Kidney (tissue), 14 donors: ENCODE data around the gene FANCC. TPM values are rescaled to one million over a fixed set of nuclear protein-coding genes. Genes with fewer than 3 reads are reported as not detected.

Experiments used
- DNase-seq, 5 donors: peaks; one replicate each; pipeline ENCODE4 v3.0.0-alpha.2; 2013 to 2020
- FAIRE-seq: peaks from 2 replicates; lab custom pipeline; 2012; peaks lifted over from hg19 to GRCh38; lab: Jason Lieb, UNC
- H3K27ac ChIP-seq, 2 donors: one replicate each; pipeline ENCODE4 v1.7.0; 2013; ENCODE audit warnings: low read depth in 2 of 2, low read length in 2 of 2, inconsistent platforms in 1 of 2
- H3K27me3 ChIP-seq: one replicate; pipeline ENCODE4 v1.7.1; 2013; ENCODE audit warnings: low read length, inconsistent platforms; ENCODE audit not compliant: control insufficient read depth, insufficient read depth
- H3K36me3 ChIP-seq, 3 donors: one replicate each; pipeline versions ENCODE4 v1.7.0 to v1.7.1; 2013; ENCODE audit warnings: low read length in 3 of 3, control low read depth in 1 of 3, inconsistent platforms in 1 of 3; ENCODE audit not compliant: insufficient read depth in 3 of 3, control insufficient read depth in 2 of 3
- H3K4me1 ChIP-seq, 3 donors: one replicate each; pipeline versions ENCODE4 v1.7.0 to v1.7.1; 2013; ENCODE audit warnings: low read length in 3 of 3, inconsistent platforms in 1 of 3, low read depth in 1 of 3; ENCODE audit not compliant: control insufficient read depth in 2 of 3, insufficient read depth in 2 of 3
- H3K4me3 ChIP-seq, 3 donors: one replicate each; pipeline versions ENCODE4 v1.7.0 to v1.8.1; 2013; ENCODE audit warnings: low read length in 3 of 3, control low read depth in 1 of 3, inconsistent platforms in 1 of 3
- H3K9ac ChIP-seq, 3 donors: one replicate each; pipeline versions ENCODE4 v1.7.0 to v1.7.1; 2013; ENCODE audit warnings: low read length in 3 of 3, control low read depth in 1 of 3, inconsistent platforms in 1 of 3
- H3K9me3 ChIP-seq, 3 donors: one replicate each; pipeline versions ENCODE4 v1.7.0 to v1.7.1; 2013; ENCODE audit warnings: low read length in 3 of 3, control low read depth in 1 of 3, inconsistent platforms in 1 of 3; ENCODE audit not compliant: control insufficient read depth in 2 of 3, insufficient read depth in 1 of 3
- intact Hi-C: fragments of 100-400 bp; cut with DNase I; formaldehyde crosslinking; loops from one replicate; pipeline ENCODE4 v1.11.1; 2022
- polyA plus RNA-seq: library from polyadenylated mRNA; stranded (reverse); fragments of 350-450 nt; fragmentation: Illumina TruSeq; extraction: RNeasy Lipid Tissue Mini Kit (QIAGEN cat#74804); gene quantifications from one replicate; pipeline ENCODE4 v1.2.3, GENCODE V29; 2014; ENCODE audit warnings: low read depth, low replicate concordance; ENCODE audit not compliant: insufficient read depth
- total RNA-seq: library from RNA; stranded (reverse); fragmentation: NEBNext Ultra II Directional; extraction: Animal tissue kit (Norgen Biotek cat#: 25700); gene quantifications from one replicate; pipeline ENCODE4 v1.2.1, GENCODE V29; 2021
- TF ChIP-seq, protein P1 (sequence below): IDR thresholded peaks from 3 replicates; pipeline ENCODE4 v1.5.1; 2012; ENCODE audit warnings: mild to moderate bottlenecking, moderate library complexity, borderline replicate concordance; ENCODE audit not compliant: insufficient read depth; ENCODE audit errors: extremely low read depth
- donor health status: control.
- donor health status: control.
- donor health status: control.
- donor health status: control.
- donor health status: control.
- donor health status: DM: yes; HTN: yes; CAD: no.
- donor health status: Normal renal cell carcinoma (clear cell type).

FANCC gene
- total and polyA plus RNA-seq, 2 donors from 2014 or later = 7.5 to 10.8 TPM

DNA sequence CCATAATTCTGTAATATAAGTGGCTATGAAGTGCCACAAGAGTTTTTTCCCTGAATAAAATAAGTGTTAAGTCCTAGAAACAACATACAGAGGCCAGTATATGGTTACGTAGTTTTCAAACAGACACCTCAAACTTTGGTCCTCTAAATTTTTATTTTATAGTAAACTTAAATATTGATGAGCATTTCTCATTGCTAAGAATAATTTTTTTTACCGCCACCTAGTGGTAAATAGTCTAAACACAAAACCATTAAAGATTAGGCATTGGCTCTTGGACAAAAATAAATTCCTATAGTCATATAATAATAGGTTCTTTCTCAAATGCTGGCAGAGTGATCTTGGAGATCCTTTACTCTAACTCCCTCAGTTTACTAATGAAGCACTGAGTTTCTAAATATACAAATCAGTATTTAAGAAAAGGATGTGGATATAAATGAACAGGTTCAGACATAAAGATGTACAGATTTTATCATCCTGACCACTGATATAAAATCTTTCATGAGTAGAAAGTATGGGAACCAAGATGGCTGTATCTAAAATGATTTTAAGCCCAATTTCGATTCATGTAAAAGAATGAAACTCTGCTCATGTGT, 136.2 kb downstream of the FANCC start:
- Histone ChIP-seq H3K27ac (no peak overlapping the region), H3K36me3 (no peaks in the 10 kb centered on the region), H3K27me3 (no peaks in the 10 kb centered on the region), H3K4me1 (no peaks in the 10 kb centered on the region), H3K4me3 (no peak overlapping the region), H3K9me3 (no peaks in the 10 kb centered on the region), H3K9ac (no peak overlapping the region)
- intact Hi-C loops = no loop called here
- TF ChIP-seq, protein P1, sequence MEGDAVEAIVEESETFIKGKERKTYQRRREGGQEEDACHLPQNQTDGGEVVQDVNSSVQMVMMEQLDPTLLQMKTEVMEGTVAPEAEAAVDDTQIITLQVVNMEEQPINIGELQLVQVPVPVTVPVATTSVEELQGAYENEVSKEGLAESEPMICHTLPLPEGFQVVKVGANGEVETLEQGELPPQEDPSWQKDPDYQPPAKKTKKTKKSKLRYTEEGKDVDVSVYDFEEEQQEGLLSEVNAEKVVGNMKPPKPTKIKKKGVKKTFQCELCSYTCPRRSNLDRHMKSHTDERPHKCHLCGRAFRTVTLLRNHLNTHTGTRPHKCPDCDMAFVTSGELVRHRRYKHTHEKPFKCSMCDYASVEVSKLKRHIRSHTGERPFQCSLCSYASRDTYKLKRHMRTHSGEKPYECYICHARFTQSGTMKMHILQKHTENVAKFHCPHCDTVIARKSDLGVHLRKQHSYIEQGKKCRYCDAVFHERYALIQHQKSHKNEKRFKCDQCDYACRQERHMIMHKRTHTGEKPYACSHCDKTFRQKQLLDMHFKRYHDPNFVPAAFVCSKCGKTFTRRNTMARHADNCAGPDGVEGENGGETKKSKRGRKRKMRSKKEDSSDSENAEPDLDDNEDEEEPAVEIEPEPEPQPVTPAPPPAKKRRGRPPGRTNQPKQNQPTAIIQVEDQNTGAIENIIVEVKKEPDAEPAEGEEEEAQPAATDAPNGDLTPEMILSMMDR = no peak
- no peak for FAIRE-seq
- no peak for DNase-seq

DNA sequence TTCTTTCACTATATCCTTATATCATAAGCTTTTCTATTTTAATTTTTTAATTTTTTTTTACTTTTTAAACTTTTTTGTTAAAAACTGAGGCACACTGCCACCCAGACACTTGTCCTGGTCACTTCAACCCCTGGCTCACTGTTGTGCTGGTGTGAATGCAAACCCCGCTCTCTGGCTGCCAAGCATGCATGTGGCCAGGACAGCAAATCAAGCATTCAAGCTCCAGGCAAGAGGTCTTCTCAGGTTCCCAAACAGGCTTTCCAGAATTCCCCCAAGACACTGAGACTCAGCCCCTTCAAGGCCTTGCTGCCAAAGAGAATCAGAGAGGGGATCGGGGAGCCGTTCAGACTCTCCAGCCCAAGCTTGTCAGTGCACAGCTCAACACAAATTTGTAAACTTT, 139.9 kb downstream of the FANCC start:
- Histone ChIP-seq H3K4me3 (no peak overlapping the region), H3K9me3 (no peaks in the 10 kb centered on the region), H3K9ac (no peak overlapping the region), H3K27me3 (no peaks in the 10 kb centered on the region), H3K4me1 (no peaks in the 10 kb centered on the region), H3K36me3 (no peaks in the 10 kb centered on the region), H3K27ac (no peak overlapping the region)
- FAIRE-seq = no peak
- DNase-seq = no peak
- intact Hi-C loops = no loop called here
- TF ChIP-seq, protein P1 = no peak

DNA sequence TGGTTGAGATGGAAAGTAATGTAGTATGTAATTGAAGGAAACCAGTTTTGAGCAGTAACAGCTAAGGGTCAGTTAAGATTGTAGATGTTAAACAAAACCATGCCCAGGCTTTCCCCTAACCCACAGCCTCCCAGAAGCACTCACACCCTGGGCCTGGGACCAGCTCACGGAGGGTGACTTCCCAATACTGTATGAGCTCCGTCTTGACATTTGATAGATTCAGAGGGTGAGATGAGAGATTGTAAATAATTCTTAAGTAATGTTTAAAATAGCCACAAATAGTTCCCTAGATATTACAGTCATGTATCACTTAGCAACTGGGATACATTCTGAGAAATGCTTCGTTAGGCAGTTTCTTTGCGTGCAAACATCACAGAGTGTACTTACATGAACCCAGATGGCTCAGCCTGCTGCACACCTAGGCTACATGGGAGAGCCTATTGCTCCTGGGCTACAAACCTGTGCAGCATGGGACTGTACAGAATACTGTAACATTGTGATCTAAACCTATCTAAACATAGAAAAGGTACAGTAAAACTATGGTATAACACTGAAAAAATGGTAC, 140.7 kb downstream of the FANCC start:
- intact Hi-C loops = no loop called here
- Histone ChIP-seq H3K27me3 (no peaks in the 10 kb centered on the region), H3K9me3 (no peaks in the 10 kb centered on the region), H3K4me3 (no peak overlapping the region), H3K4me1 (no peaks in the 10 kb centered on the region), H3K9ac (no peak overlapping the region), H3K36me3 (no peaks in the 10 kb centered on the region), H3K27ac (no peak overlapping the region)
- FAIRE-seq = no peak
- DNase-seq = no peak
- TF ChIP-seq, protein P1 = no peak
